OCI-LY7 (cell line): ENCODE data around the gene IGFL3. TPM values are rescaled to one million over a fixed set of nuclear protein-coding genes. Genes with fewer than 3 reads are reported as not detected.
"Not testable (repeated sequence)": the region's sequence is repeated elsewhere in the genome, so short reads cannot be mapped to it uniquely, and the experiment has no call there.

ENCODE experiments used
- Bru-seq: library from RNA; stranded (reverse); fragments of 400-500 nt; gene quantifications from one replicate; lab custom pipeline; 2021; lab: Mats Ljungman, UMichigan
- BruChase-seq, 2 experiments: library from RNA; stranded (reverse); fragments of 400-500 nt; gene quantifications; one replicate each; lab custom pipeline; 2021; lab: Mats Ljungman, UMichigan
- BruUV-seq: library from RNA; stranded (reverse); fragments of 400-500 nt; replicated peaks from 2 replicates; lab custom pipeline; 2021; lab: Mats Ljungman, UMichigan
- CTCF ChIA-PET: fragments of 300-600 bp; sonication (Branson Sonifier 250); formaldehyde crosslinking; loops from one replicate; lab custom pipeline; 2022; ENCODE audit warnings: antibody characterized with exemption; ENCODE audit not compliant: unreplicated experiment; lab: Charles Lee
- POLR2A ChIA-PET: fragments of 300-600 bp; sonication (Branson Sonifier 250); formaldehyde crosslinking; loops from one replicate; lab custom pipeline; 2022; ENCODE audit warnings: antibody characterized with exemption; lab: Charles Lee
- DNase-seq: peaks from one replicate; pipeline ENCODE4 v3.0.0-alpha.2; 2015; ENCODE audit warnings: low spot score
- H2AFZ ChIP-seq: fragments of 200-600 bp; sonication (generic), shearing (Covaris generic); 2 replicates; pipeline ENCODE4 v1.6.1; 2014; ENCODE audit warnings: mild to moderate bottlenecking, antibody characterized with exemption, low read length, moderate library complexity
- H3K27ac ChIP-seq: fragments of 200-600 bp; sonication (generic); 2 replicates; pipeline ENCODE4 v1.5.1; 2014; ENCODE audit warnings: mixed run types, low read depth, mild to moderate bottlenecking, moderate library complexity, low read length, inconsistent platforms; ENCODE audit not compliant: poor library complexity, severe bottlenecking
- H3K36me3 ChIP-seq: fragments of 200-600 bp; sonication (generic); 2 replicates; pipeline ENCODE4 v1.6.1; 2014; ENCODE audit warnings: mild to moderate bottlenecking, antibody characterized with exemption, low read length, moderate library complexity, mixed read lengths; ENCODE audit not compliant: insufficient read depth
- H3K4me1 ChIP-seq: fragments of 200-600 bp; sonication (generic); 2 replicates; pipeline ENCODE4 v1.5.1; 2014; ENCODE audit warnings: mild to moderate bottlenecking, low read length; ENCODE audit not compliant: insufficient read depth, poor library complexity, severe bottlenecking
- H3K4me2 ChIP-seq: fragments of 200-600 bp; sonication (generic); 2 replicates; pipeline ENCODE4 v1.6.1; 2014; ENCODE audit warnings: mild to moderate bottlenecking, low read length
- H3K4me3 ChIP-seq: fragments of 200-600 bp; sonication (generic); 2 replicates; pipeline ENCODE4 v1.5.1; 2014; ENCODE audit warnings: mild to moderate bottlenecking, low read depth, low read length; ENCODE audit not compliant: poor library complexity, severe bottlenecking
- H3K79me2 ChIP-seq: fragments of 200-600 bp; sonication (generic); 2 replicates; pipeline ENCODE4 v1.6.1; 2016; ENCODE audit warnings: low read depth, mild to moderate bottlenecking, low read length, moderate library complexity, mixed read lengths; ENCODE audit not compliant: insufficient read depth
- H3K9me2 ChIP-seq: fragments of 200-600 bp; sonication (generic); 2 replicates; pipeline ENCODE4 v1.6.1; 2016; ENCODE audit warnings: mild to moderate bottlenecking, low read length, mixed read lengths; ENCODE audit not compliant: insufficient read depth
- H3K9me3 ChIP-seq: fragments of 200-600 bp; sonication (generic); 2 replicates; pipeline ENCODE4 v1.6.1; 2014; ENCODE audit warnings: mild to moderate bottlenecking, mixed run types, low read length, mixed read lengths
- H4K20me1 ChIP-seq: fragments of 200-600 bp; sonication (generic); 2 replicates; pipeline ENCODE4 v1.6.1; 2014; ENCODE audit warnings: mild to moderate bottlenecking, antibody characterized with exemption, low read length, moderate library complexity, mixed read lengths; ENCODE audit not compliant: insufficient read depth
- EZH2phosphoT487 ChIP-seq: fragments of 200-600 bp; sonication (generic); IDR thresholded peaks from 2 replicates; pipeline ENCODE4 v1.6.1; 2018; ENCODE audit warnings: low read depth, borderline replicate concordance, mild to moderate bottlenecking, mixed run types, antibody characterized with exemption, low read length, moderate library complexity, mixed read lengths
- intact Hi-C: fragments of 100-400 bp; cut with micrococcal nuclease; formaldehyde crosslinking; loops from one replicate; pipeline ENCODE4 v1.10.0; 2022; ENCODE audit not compliant: unreplicated experiment
- long read RNA-seq: library from polyadenylated mRNA; stranded (forward); transcript quantifications from one replicate; pipeline ENCODE4 v2.0.0, GENCODE V29; 2022
- total RNA-seq, 2 experiments: library from RNA; depleted of rRNA in 1 of 2; stranded (reverse); fragments of >200 nt in 1 of 2; shearing (Covaris generic) in 1 of 2; gene quantifications; 2 replicates each; pipeline ENCODE4 v1.2.3, GENCODE V29; 2014 to 2022
- TF ChIP-seq, protein P1 (sequence below): fragments of 200-600 bp; sonication (generic); conservative IDR thresholded peaks from 2 replicates; pipeline ENCODE4 v1.5.1; 2014; ENCODE audit warnings: mild to moderate bottlenecking, antibody characterized with exemption, low read length, moderate library complexity, mixed read lengths

IGFL3 gene
- total RNA-seq (2014; rRNA removed; shearing (Covaris generic)) = not detected in 2 replicates
- not detected in 2 replicates for total RNA-seq (2022)
- Bru-seq, nascent RNA = not detected
- BruChase-seq, experiment 1, labeled RNA remaining after a 6-hour chase = not detected
- not detected for BruChase-seq, experiment 2, labeled RNA remaining after a 2-hour chase
- long read RNA-seq = 0 reads

DNA sequence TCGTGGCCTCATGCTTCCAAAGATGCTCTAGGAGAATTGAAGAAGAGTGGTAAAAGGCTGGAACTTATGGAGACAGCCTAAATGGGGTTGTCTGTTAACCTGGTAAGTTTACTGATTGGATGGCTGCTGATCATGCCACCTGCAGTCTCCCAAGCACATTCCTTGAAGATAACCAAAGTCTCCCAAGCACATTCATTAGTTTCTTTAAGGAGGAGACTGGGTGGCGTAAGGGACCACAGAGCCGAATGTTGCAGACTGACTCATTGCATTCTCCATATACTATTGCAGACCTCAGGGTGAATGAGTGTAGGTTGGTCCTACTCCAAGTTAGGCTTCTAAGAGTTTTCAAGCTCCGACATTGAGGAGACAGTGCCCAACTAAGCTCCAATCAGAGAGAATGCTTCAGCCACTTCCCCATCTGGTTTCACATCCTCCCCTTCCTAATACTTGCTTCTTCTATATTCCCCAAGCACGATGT, at the start of gene IGFL3:
Gene IGFL3 (minus strand): TSS at position 51 of the 478 bp plus-strand sequence. CDS start 39 bp downstream, at position 12.
- CTCF ChIA-PET = no interaction called here
- no TSS peak for BruUV-seq
- no peaks in the 10 kb centered on the region for H3K9me2 ChIP-seq

DNA sequence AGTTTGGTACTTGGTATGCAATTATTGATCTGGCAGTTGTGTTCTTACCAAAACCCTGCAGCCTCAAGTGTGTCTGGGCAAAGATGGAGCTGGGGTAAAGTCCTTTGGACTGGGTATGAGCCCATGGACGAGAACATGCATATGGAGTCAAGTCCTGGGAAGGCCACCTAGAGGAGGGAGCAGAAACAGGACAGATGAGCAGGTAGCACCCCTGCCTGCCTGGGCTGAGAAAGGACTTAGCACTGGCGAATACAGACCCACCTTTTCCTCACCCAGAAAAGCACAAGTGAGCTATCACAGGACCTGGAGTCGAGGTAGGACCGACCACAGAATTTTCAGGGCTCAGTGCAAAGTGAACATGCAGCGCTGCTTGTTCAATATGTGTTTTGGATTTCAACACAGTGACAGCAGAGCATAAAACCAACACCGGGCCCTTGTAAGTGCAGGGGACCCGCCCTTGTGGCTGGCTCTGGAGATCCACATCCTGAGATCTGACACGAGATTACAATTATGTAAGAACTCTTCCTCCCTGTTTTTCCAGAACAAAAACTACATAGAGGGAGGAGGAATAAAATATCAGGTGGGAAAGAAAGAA, 49.5 kb upstream of the IGFL3 start:
- ChIA-PET POLR2A (no interaction called here), CTCF (no interaction called here)
- H3K4me2 ChIP-seq = no peak overlapping the region
- intact Hi-C loops = no loop called here
- H3K4me3 ChIP-seq = no peak overlapping the region
- DNase-seq = no peak
- TF ChIP-seq, protein P1, sequence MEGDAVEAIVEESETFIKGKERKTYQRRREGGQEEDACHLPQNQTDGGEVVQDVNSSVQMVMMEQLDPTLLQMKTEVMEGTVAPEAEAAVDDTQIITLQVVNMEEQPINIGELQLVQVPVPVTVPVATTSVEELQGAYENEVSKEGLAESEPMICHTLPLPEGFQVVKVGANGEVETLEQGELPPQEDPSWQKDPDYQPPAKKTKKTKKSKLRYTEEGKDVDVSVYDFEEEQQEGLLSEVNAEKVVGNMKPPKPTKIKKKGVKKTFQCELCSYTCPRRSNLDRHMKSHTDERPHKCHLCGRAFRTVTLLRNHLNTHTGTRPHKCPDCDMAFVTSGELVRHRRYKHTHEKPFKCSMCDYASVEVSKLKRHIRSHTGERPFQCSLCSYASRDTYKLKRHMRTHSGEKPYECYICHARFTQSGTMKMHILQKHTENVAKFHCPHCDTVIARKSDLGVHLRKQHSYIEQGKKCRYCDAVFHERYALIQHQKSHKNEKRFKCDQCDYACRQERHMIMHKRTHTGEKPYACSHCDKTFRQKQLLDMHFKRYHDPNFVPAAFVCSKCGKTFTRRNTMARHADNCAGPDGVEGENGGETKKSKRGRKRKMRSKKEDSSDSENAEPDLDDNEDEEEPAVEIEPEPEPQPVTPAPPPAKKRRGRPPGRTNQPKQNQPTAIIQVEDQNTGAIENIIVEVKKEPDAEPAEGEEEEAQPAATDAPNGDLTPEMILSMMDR = no peak
- TF ChIP-seq EZH2phosphoT487 = no peak
- H2AFZ ChIP-seq = no peak overlapping the region
- H4K20me1 ChIP-seq = no peaks in the 10 kb centered on the region
- H3K9me3 ChIP-seq = no peaks in the 10 kb centered on the region
- no TSS peak for BruUV-seq
- no peaks in the 10 kb centered on the region for H3K36me3 ChIP-seq
- no peaks in the 10 kb centered on the region for H3K79me2 ChIP-seq
- no peaks in the 10 kb centered on the region for H3K9me2 ChIP-seq
- H3K27ac ChIP-seq = no peak overlapping the region
- no peaks in the 10 kb centered on the region for H3K4me1 ChIP-seq

More for the DNA sequence above, at the start of gene IGFL3:
- no peak for TF ChIP-seq EZH2phosphoT487
- TF ChIP-seq, protein P1 = no peak
- no peaks in the 10 kb centered on the region for H4K20me1 ChIP-seq
- H3K27ac ChIP-seq = no peak within 1 kb of the TSS
- no peak within 1 kb of the TSS for H2AFZ ChIP-seq
- intact Hi-C loops = no loop called here
- H3K4me1 ChIP-seq = no peaks in the 10 kb centered on the region
- no peaks in the 10 kb centered on the region for H3K9me3 ChIP-seq
- no peaks in the 10 kb centered on the region for H3K36me3 ChIP-seq
- H3K4me2 ChIP-seq = no peak within 1 kb of the TSS
- no peak within 1 kb of the TSS for H3K4me3 ChIP-seq
- POLR2A ChIA-PET = interaction anchor here (0.5 kb wide), 1 partner anchor 563 kb away, joined by 4 read pairs; no protein-coding TSS in a partner anchor
- H3K79me2 ChIP-seq = no peaks in the 10 kb centered on the region
- DNase-seq = no peak

DNA sequence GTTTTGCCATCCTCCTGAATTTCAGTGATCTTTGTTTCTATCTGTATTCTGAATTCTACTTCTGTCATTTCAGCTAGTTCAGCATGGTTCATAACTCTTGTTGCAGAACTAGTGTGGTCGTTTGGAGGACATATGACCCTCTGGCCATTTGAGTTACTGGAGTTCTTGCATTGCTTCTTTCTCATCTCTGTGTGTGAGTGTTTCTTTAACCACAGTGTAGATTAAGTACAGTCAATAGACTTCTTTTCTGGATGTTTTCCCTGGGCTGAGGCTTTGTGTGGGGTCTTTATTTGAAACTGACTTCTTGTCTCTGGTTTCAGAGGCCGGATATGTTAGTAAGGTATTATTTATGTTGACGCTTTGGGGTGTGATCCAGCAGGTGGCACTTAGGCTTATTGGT, 38.2 kb upstream of the IGFL3 start:
- H3K4me3 ChIP-seq = no peak overlapping the region
- BruUV-seq = no TSS peak
- DNase-seq = no peak
- no peak overlapping the region for H3K4me2 ChIP-seq
- H2AFZ ChIP-seq = no peak overlapping the region
- CTCF ChIA-PET = no interaction called here
- H4K20me1 ChIP-seq = no peaks in the 10 kb centered on the region
- TF ChIP-seq, protein P1 = no peak
- TF ChIP-seq EZH2phosphoT487 = no peak
- no peaks in the 10 kb centered on the region for H3K9me2 ChIP-seq
- intact Hi-C loops = no loop called here
- no peak overlapping the region for H3K27ac ChIP-seq
- no peaks in the 10 kb centered on the region for H3K4me1 ChIP-seq
- no peaks in the 10 kb centered on the region for H3K36me3 ChIP-seq
- no peaks in the 10 kb centered on the region for H3K9me3 ChIP-seq
- POLR2A ChIA-PET = no interaction called here
- H3K79me2 ChIP-seq = no peaks in the 10 kb centered on the region

DNA sequence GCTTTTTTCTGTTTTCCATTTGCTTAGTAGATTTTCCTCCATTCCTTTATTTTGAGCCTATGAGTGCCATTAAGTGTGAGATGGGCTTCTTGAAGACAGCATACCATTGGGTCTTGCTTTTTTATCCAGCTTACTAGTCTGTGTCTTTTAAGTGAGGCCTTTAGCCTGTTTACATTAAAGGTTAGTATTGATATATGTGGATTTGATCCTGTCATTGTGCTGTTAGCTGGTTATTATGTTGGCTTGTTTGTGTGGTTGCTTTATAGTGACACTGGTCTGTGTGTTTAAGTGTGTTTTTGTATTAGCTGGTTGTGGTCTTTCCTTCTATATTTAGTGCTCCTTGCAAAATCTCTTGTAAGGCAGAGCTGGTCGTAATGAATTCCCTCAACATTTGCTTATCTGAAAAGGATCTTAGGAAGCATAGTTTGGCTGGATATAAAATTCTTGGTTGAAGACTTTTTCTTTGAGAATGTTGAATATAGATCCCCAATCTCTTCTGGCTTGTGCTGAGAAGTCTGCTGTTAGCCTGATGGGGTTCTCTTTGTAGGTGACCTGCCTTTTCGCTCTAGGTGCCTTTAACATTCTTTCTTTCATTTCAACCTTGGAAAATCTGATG, 37.3 kb upstream of the IGFL3 start:
- CTCF ChIA-PET = not testable (repeated sequence)

More for the DNA sequence above, 37.3 kb upstream of the IGFL3 start:
- intact Hi-C loops, H3K36me3 ChIP-seq, POLR2A ChIA-PET, H3K9me3 ChIP-seq, H3K4me3 ChIP-seq, DNase-seq, H2AFZ ChIP-seq, H3K4me1 ChIP-seq, H3K27ac ChIP-seq, BruUV-seq, H4K20me1 ChIP-seq, H3K79me2 ChIP-seq, H3K4me2 ChIP-seq, H3K9me2 ChIP-seq: not testable (repeated sequence)
